HEK293 (cell line): ENCODE data around the gene SPATA12.

ENCODE experiments used
- CTCF ChIA-PET: fragments of 350-600 bp; formaldehyde crosslinking; extraction: SDS; loops from one replicate; lab custom pipeline; 2021; ENCODE audit warnings: antibody characterized with exemption; lab: Yijun Ruan, JAX
- POLR2A ChIA-PET: fragments of 300-600 bp; formaldehyde crosslinking; extraction: SDS; loops from one replicate; lab custom pipeline; 2020; ENCODE audit warnings: antibody characterized with exemption, inconsistent platforms; lab: Yijun Ruan, JAX
- H3K27ac ChIP-seq: fragments of 200-500 bp; sonication (Bioruptor generic); 2 replicates; pipeline ENCODE4 v1.5.1; 2014; ENCODE audit warnings: low read depth, low read length, control low read depth, inconsistent platforms; ENCODE audit errors: extremely low read depth
- H3K36me3 ChIP-seq, 2 experiments: fragments of 200-500 bp in 1 of 2; sonication (Bioruptor generic) in 1 of 2; 1 replicate in 1 of 2; 2 replicates in 1 of 2; pipeline ENCODE4 v1.5.1; 2014 to 2017; ENCODE audit warnings: inconsistent platforms in 2 of 2, low read length in 2 of 2; ENCODE audit not compliant: control insufficient read depth in 2 of 2, insufficient read depth in 1 of 2
- H3K4me1 ChIP-seq: fragments of 200-500 bp; sonication (Bioruptor generic); 2 replicates; pipeline ENCODE4 v1.5.1; 2014; ENCODE audit warnings: mild to moderate bottlenecking, low read length, inconsistent platforms; ENCODE audit not compliant: control insufficient read depth, insufficient read depth
- H3K4me3 ChIP-seq: 2 replicates; pipeline ENCODE4 v1.5.1; 2011; ENCODE audit warnings: low read depth, mild to moderate bottlenecking, control low read depth, low read length, moderate library complexity
- H3K9me3 ChIP-seq: fragments of 200-500 bp; sonication (Bioruptor generic); 2 replicates; pipeline ENCODE4 v1.5.1; 2014; ENCODE audit warnings: low read depth, low read length, inconsistent platforms; ENCODE audit not compliant: control insufficient read depth, insufficient read depth
- AEBP2 ChIP-seq: fragments of 450-650 bp; formaldehyde crosslinking; IDR thresholded peaks from 2 replicates; pipeline ENCODE4 v1.5.1; 2016; ENCODE audit warnings: missing biosample characterization, missing genetic modification characterization, borderline replicate concordance
- FEZF1 ChIP-seq: fragments of 450-650 bp; formaldehyde crosslinking; IDR thresholded peaks from 2 replicates; pipeline ENCODE4 v1.5.1; 2016; ENCODE audit warnings: missing biosample characterization, missing genetic modification characterization
- KLF16 ChIP-seq: fragments of 450-650 bp; formaldehyde crosslinking; IDR thresholded peaks from 2 replicates; pipeline ENCODE4 v1.5.1; 2017; ENCODE audit warnings: missing biosample characterization, missing genetic modification characterization
- KLF17 ChIP-seq: fragments of 450-650 bp; formaldehyde crosslinking; IDR thresholded peaks from 2 replicates; pipeline ENCODE4 v1.5.1; 2016; ENCODE audit warnings: missing biosample characterization, missing genetic modification characterization
- MEIS1 ChIP-seq: sonication (generic); formaldehyde crosslinking; IDR thresholded peaks from 2 replicates; pipeline ENCODE4 v1.8.1; 2022; ENCODE audit warnings: missing genetic modification reagents, mild to moderate bottlenecking, borderline replicate concordance
- SCRT2 ChIP-seq: fragments of 450-650 bp; formaldehyde crosslinking; IDR thresholded peaks from 2 replicates; pipeline ENCODE4 v1.5.1; 2016; ENCODE audit warnings: missing biosample characterization, missing genetic modification characterization
- SP3 ChIP-seq: fragments of 450-650 bp; formaldehyde crosslinking; IDR thresholded peaks from 2 replicates; pipeline ENCODE4 v1.5.1; 2016; ENCODE audit warnings: missing biosample characterization, missing genetic modification characterization
- ZIC2 ChIP-seq: fragments of 450-650 bp; formaldehyde crosslinking; IDR thresholded peaks from 2 replicates; pipeline ENCODE4 v1.5.1; 2016; ENCODE audit warnings: missing biosample characterization, missing genetic modification characterization
- ZNF140 ChIP-seq: fragments of 450-650 bp; formaldehyde crosslinking; IDR thresholded peaks from 2 replicates; pipeline ENCODE4 v1.5.1; 2016; ENCODE audit warnings: missing biosample characterization, missing genetic modification characterization
- ZNF221 ChIP-seq: fragments of 450-650 bp; formaldehyde crosslinking; IDR thresholded peaks from 2 replicates; pipeline ENCODE4 v1.5.1; 2017; ENCODE audit warnings: missing biosample characterization, missing genetic modification characterization, borderline replicate concordance
- ZNF248 ChIP-seq: fragments of 450-650 bp; formaldehyde crosslinking; IDR thresholded peaks from 2 replicates; pipeline ENCODE4 v1.5.1; 2017; ENCODE audit warnings: missing biosample characterization, missing genetic modification characterization
- ZNF501 ChIP-seq: fragments of 450-650 bp; formaldehyde crosslinking; IDR thresholded peaks from 2 replicates; pipeline ENCODE4 v1.5.1; 2016; ENCODE audit warnings: missing biosample characterization, missing genetic modification characterization
- ZNF544 ChIP-seq: fragments of 450-650 bp; formaldehyde crosslinking; IDR thresholded peaks from 2 replicates; pipeline ENCODE4 v1.5.0; 2017; ENCODE audit warnings: missing biosample characterization, missing genetic modification characterization
- ZNF624 ChIP-seq: fragments of 450-650 bp; formaldehyde crosslinking; IDR thresholded peaks from 2 replicates; pipeline ENCODE4 v1.5.1; 2017; ENCODE audit warnings: missing biosample characterization, missing genetic modification characterization
- ZNF658 ChIP-seq: fragments of 450-650 bp; formaldehyde crosslinking; IDR thresholded peaks from 2 replicates; pipeline ENCODE4; 2016; ENCODE audit warnings: missing biosample characterization, missing genetic modification characterization
- ZNF777 ChIP-seq: fragments of 450-650 bp; formaldehyde crosslinking; IDR thresholded peaks from 2 replicates; pipeline ENCODE4 v1.5.1; 2017; ENCODE audit warnings: missing biosample characterization, missing genetic modification characterization, borderline replicate concordance
- ZNF843 ChIP-seq: fragments of 450-650 bp; formaldehyde crosslinking; IDR thresholded peaks from 2 replicates; pipeline ENCODE4 v1.5.1; 2016; ENCODE audit warnings: missing biosample characterization, missing genetic modification characterization
- ZSCAN30 ChIP-seq: fragments of 450-650 bp; IDR thresholded peaks from 2 replicates; pipeline ENCODE4 v1.5.1; 2018; ENCODE audit warnings: missing biosample characterization, mild to moderate bottlenecking, missing genetic modification characterization, moderate library complexity
- TF ChIP-seq, protein P1 (sequence below): fragments of 450-650 bp; formaldehyde crosslinking; conservative IDR thresholded peaks from 2 replicates; pipeline ENCODE4 v1.5.1; 2016; ENCODE audit warnings: low read depth, missing biosample characterization, missing genetic modification characterization

SPATA12 gene

GRCh38 chr3:57025237-57025636, 35.2 kb upstream of the SPATA12 start (continued):
- TF ChIP-seq AEBP2 (tag by site-specific recombination), result no peak
- no peak for TF ChIP-seq ZNF843 (tag by site-specific recombination)
- no peak for TF ChIP-seq ZIC2
- TF ChIP-seq, protein P1, sequence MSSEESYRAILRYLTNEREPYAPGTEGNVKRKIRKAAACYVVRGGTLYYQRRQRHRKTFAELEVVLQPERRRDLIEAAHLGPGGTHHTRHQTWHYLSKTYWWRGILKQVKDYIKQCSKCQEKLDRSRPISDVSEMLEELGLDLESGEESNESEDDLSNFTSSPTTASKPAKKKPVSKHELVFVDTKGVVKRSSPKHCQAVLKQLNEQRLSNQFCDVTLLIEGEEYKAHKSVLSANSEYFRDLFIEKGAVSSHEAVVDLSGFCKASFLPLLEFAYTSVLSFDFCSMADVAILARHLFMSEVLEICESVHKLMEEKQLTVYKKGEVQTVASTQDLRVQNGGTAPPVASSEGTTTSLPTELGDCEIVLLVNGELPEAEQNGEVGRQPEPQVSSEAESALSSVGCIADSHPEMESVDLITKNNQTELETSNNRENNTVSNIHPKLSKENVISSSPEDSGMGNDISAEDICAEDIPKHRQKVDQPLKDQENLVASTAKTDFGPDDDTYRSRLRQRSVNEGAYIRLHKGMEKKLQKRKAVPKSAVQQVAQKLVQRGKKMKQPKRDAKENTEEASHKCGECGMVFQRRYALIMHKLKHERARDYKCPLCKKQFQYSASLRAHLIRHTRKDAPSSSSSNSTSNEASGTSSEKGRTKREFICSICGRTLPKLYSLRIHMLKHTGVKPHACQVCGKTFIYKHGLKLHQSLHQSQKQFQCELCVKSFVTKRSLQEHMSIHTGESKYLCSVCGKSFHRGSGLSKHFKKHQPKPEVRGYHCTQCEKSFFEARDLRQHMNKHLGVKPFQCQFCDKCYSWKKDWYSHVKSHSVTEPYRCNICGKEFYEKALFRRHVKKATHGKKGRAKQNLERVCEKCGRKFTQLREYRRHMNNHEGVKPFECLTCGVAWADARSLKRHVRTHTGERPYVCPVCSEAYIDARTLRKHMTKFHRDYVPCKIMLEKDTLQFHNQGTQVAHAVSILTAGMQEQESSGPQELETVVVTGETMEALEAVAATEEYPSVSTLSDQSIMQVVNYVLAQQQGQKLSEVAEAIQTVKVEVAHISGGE (tag by site-specific recombination), result no peak
- no peak for TF ChIP-seq ZSCAN30 (tag by site-specific recombination)
- TF ChIP-seq, all 188 proteins: peak for 0

- Histone ChIP-seq H3K4me1 (peaks cover 8% of the 10 kb centered on the region), H3K9me3 (no peaks in the 10 kb centered on the region), H3K4me3 (no peak overlapping the region), H3K27ac (no peak overlapping the region), H3K36me3 (no peaks in the 10 kb centered on the region)
- CTCF ChIA-PET, result interaction anchor here (0.7 kb wide), 2 partner anchors 38 to 140 kb away, joined by 3 read pairs; no protein-coding TSS in a partner anchor
- no peak for TF ChIP-seq ZNF544 (tag by site-specific recombination)
- TF ChIP-seq ZNF140 (tag by site-specific recombination), result no peak
- TF ChIP-seq KLF17 (tag by site-specific recombination), result no peak
- TF ChIP-seq ZNF624, result no peak
- TF ChIP-seq, protein P1 (tag by site-specific recombination), result no peak
- TF ChIP-seq KLF16 (tag by site-specific recombination), result no peak
- TF ChIP-seq ZNF777 (tag by site-specific recombination), result no peak
- no peak for TF ChIP-seq ZNF658 (tag by site-specific recombination)
- TF ChIP-seq ZNF221 (tag by site-specific recombination), result no peak
- no peak for TF ChIP-seq SP3 (tag by site-specific recombination)
- TF ChIP-seq ZNF248 (tag by site-specific recombination), result no peak
- TF ChIP-seq FEZF1 (tag by site-specific recombination), result no peak
- TF ChIP-seq ZNF501 (tag by site-specific recombination), result no peak
- no peak for TF ChIP-seq MEIS1 (CRISPR knock-in tag)
- no peak for TF ChIP-seq SCRT2 (tag by site-specific recombination)
- POLR2A ChIA-PET, result no interaction called here
These were observed 33.5 kb upstream of the SPATA12 start for GRCh38 chr3:57026944-57027343.
